Measurements from ENCODE around the gene TPSG1. TPM values are rescaled to one million over a fixed set of nuclear protein-coding genes. Genes with fewer than 3 reads are reported as not detected.

Gene TPSG1
- total RNA-seq, 1 experiment from 2014 or later: not detected

DNA sequence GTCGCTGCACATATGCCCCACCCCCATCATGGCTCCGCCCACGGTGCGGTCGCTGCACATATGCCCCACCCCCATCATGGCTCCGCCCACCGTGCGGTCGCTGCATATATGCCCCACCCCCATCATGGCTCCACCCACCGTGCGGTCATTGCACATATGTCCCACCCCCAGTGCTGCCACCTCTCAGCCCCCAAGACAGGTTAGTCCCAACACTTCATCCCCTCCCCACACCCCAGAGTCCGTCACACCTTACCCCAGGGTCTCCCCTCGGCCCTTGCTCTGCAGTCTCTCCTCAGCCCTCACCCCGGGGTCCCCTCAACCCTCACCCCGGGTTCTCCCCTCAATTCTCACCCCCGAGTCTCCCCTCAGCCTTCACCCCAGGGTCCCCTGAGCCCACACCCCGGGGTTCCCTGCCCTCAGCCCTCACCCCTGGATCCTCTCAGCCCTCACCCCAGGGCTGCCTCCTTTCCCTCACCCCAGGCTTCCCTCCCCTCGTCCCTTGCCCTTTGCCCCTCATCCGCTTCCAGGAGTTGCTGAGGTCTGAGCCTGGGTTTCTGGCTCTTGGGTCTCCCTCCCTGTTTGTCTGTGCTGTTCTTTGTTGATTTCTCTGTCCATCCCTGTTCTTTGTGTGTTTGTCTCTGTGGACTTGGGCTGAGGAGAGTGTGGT is 25.6 kb downstream of the TPSG1 start:
- H3K4me2 ChIP-seq (ENCODE audit: low read length): no peak overlapping the region
- TF ChIP-seq EGR1 (IDR thresholded peaks at IDR 0.05; ENCODE audit: low read depth): no peak
- no peak for TF ChIP-seq POLR2AphosphoS5 (IDR thresholded peaks at IDR 0.05; ENCODE audit: low read depth, low read length)
- TF ChIP-seq TCF7L2 (IDR thresholded peaks at IDR 0.05; ENCODE audit: borderline replicate concordance, extremely low read depth, insufficient read depth, insufficient read length): no peak
- TF ChIP-seq, protein P1, sequence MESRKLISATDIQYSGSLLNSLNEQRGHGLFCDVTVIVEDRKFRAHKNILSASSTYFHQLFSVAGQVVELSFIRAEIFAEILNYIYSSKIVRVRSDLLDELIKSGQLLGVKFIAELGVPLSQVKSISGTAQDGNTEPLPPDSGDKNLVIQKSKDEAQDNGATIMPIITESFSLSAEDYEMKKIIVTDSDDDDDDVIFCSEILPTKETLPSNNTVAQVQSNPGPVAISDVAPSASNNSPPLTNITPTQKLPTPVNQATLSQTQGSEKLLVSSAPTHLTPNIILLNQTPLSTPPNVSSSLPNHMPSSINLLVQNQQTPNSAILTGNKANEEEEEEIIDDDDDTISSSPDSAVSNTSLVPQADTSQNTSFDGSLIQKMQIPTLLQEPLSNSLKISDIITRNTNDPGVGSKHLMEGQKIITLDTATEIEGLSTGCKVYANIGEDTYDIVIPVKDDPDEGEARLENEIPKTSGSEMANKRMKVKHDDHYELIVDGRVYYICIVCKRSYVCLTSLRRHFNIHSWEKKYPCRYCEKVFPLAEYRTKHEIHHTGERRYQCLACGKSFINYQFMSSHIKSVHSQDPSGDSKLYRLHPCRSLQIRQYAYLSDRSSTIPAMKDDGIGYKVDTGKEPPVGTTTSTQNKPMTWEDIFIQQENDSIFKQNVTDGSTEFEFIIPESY (IDR thresholded peaks at IDR 0.05; ENCODE audit: extremely low read depth, insufficient replicate concordance, low read length): no peak
- TF ChIP-seq EZH2phosphoT487 (IDR thresholded peaks at IDR 0.05; ENCODE audit: borderline replicate concordance): no peak
- TF ChIP-seq, protein P2, sequence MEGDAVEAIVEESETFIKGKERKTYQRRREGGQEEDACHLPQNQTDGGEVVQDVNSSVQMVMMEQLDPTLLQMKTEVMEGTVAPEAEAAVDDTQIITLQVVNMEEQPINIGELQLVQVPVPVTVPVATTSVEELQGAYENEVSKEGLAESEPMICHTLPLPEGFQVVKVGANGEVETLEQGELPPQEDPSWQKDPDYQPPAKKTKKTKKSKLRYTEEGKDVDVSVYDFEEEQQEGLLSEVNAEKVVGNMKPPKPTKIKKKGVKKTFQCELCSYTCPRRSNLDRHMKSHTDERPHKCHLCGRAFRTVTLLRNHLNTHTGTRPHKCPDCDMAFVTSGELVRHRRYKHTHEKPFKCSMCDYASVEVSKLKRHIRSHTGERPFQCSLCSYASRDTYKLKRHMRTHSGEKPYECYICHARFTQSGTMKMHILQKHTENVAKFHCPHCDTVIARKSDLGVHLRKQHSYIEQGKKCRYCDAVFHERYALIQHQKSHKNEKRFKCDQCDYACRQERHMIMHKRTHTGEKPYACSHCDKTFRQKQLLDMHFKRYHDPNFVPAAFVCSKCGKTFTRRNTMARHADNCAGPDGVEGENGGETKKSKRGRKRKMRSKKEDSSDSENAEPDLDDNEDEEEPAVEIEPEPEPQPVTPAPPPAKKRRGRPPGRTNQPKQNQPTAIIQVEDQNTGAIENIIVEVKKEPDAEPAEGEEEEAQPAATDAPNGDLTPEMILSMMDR (IDR thresholded peaks at IDR 0.05 in 2 of 3, conservative IDR thresholded peaks at IDR 0.05 in 1 of 3; ENCODE audit: borderline replicate concordance in 1 of 3, insufficient read depth in 1 of 3, low read depth in 2 of 3, low read length in 2 of 3): no peak
- no peak for TF ChIP-seq CEBPB (IDR thresholded peaks at IDR 0.05; ENCODE audit: low read depth)
- TF ChIP-seq, protein P3, sequence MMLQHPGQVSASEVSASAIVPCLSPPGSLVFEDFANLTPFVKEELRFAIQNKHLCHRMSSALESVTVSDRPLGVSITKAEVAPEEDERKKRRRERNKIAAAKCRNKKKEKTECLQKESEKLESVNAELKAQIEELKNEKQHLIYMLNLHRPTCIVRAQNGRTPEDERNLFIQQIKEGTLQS (IDR thresholded peaks at IDR 0.05): no peak
- no peak for TF ChIP-seq EZH2 (IDR thresholded peaks at IDR 0.05)
- no peak for TF ChIP-seq SIN3A (IDR thresholded peaks at IDR 0.05; ENCODE audit: low read depth)
- TF ChIP-seq RAD21 (IDR thresholded peaks at IDR 0.05; ENCODE audit: low read depth): no peak
- TF ChIP-seq POLR2A (IDR thresholded peaks at IDR 0.05; ENCODE audit: borderline replicate concordance, extremely low read depth, insufficient read depth, insufficient read length): no peak
- TF ChIP-seq, protein P4, sequence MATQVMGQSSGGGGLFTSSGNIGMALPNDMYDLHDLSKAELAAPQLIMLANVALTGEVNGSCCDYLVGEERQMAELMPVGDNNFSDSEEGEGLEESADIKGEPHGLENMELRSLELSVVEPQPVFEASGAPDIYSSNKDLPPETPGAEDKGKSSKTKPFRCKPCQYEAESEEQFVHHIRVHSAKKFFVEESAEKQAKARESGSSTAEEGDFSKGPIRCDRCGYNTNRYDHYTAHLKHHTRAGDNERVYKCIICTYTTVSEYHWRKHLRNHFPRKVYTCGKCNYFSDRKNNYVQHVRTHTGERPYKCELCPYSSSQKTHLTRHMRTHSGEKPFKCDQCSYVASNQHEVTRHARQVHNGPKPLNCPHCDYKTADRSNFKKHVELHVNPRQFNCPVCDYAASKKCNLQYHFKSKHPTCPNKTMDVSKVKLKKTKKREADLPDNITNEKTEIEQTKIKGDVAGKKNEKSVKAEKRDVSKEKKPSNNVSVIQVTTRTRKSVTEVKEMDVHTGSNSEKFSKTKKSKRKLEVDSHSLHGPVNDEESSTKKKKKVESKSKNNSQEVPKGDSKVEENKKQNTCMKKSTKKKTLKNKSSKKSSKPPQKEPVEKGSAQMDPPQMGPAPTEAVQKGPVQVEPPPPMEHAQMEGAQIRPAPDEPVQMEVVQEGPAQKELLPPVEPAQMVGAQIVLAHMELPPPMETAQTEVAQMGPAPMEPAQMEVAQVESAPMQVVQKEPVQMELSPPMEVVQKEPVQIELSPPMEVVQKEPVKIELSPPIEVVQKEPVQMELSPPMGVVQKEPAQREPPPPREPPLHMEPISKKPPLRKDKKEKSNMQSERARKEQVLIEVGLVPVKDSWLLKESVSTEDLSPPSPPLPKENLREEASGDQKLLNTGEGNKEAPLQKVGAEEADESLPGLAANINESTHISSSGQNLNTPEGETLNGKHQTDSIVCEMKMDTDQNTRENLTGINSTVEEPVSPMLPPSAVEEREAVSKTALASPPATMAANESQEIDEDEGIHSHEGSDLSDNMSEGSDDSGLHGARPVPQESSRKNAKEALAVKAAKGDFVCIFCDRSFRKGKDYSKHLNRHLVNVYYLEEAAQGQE (IDR thresholded peaks at IDR 0.05; ENCODE audit: low read depth): no peak
- no peak for TF ChIP-seq ZNF274 (IDR thresholded peaks at IDR 0.05; ENCODE audit: low read depth, low read length)
- TF ChIP-seq ELF1 (IDR thresholded peaks at IDR 0.05; ENCODE audit: borderline replicate concordance, low read depth): no peak
- no peak for TF ChIP-seq YY1 (IDR thresholded peaks at IDR 0.05; ENCODE audit: extremely low read depth, insufficient replicate concordance, low read depth, low read length)
- no peak for TF ChIP-seq SP1 (IDR thresholded peaks at IDR 0.05; ENCODE audit: low read depth)
- no peak for TF ChIP-seq FOSL1 (IDR thresholded peaks at IDR 0.05; ENCODE audit: low read depth)
- ChIA-PET CTCF (no interaction called here), POLR2A (no interaction called here), RAD21 (ENCODE audit: low non-redundant PET in 1 of 2, low total read pairs in 2 of 2, uncharacterized antibody in 2 of 2, unreplicated experiment in 2 of 2) (interaction anchor here in 1 of 2 experiments (0.6 kb wide), 1 partner anchor 18 kb away, joined by 3 read pairs; no protein-coding TSS in a partner anchor)
- H3K9ac ChIP-seq (ENCODE audit: low read length): no peak overlapping the region
- H2AFZ ChIP-seq (ENCODE audit: low read depth, low read length, poor library complexity, severe bottlenecking): no peak overlapping the region
- peak; percentile 36 for ATAC-seq
- H3K4me3 ChIP-seq (replicated peaks in 1 of 2; ENCODE audit: low read depth in 1 of 2, low read length in 2 of 2): no peak overlapping the region
- no peaks in the 10 kb centered on the region for H3K9me3 ChIP-seq (ENCODE audit: control insufficient read depth in 1 of 2, insufficient read depth in 1 of 2, low read depth in 1 of 2, low read length in 2 of 2)
- no peak overlapping the region for H3K27ac ChIP-seq (ENCODE audit: low read depth, low read length)
- no peaks in the 10 kb centered on the region for H3K27me3 ChIP-seq (ENCODE audit: insufficient read depth, low read length)
- no peak for DNase-seq (ENCODE audit: low read depth, low spot score)
- no peaks in the 10 kb centered on the region for H4K20me1 ChIP-seq (ENCODE audit: insufficient read depth)
- no peaks in the 10 kb centered on the region for H3K9me2 ChIP-seq (ENCODE audit: insufficient read depth)
- intact Hi-C loops (cut with micrococcal nuclease): no loop called here
- no TSS peak for BruUV-seq (replicated peaks)
- no peaks in the 10 kb centered on the region for H3K79me2 ChIP-seq (ENCODE audit: insufficient read depth, low read length)
- H3K4me1 ChIP-seq (ENCODE audit: control insufficient read depth in 1 of 2, insufficient read depth in 2 of 2, low read length in 2 of 2): peaks cover 0 to 23% of the 10 kb centered on the region in 2 experiments; a peak in 3 of 4 replicates
- H3K36me3 ChIP-seq (ENCODE audit: control insufficient read depth in 1 of 2, insufficient read depth in 2 of 2, low read length in 2 of 2): no peaks in the 10 kb centered on the region
